Measurements from ENCODE around the gene FBF1. TPM values are rescaled to one million over a fixed set of nuclear protein-coding genes. Genes with fewer than 3 reads are reported as not detected.

FBF1 gene
- total and polyA plus RNA-seq, 9 of the 15 experiments (the other 6 are each of a cell fraction or from before 2014, with no cell fraction given) = 0.46 to 14.9 (median 7.5) TPM

GRCh38 chr17:75940727-75941441 lies at the start of gene FBF1 (continued):
- peak; percentile 75 for TF ChIP-seq MGA (IDR thresholded peaks at IDR 0.05)
- TF ChIP-seq GATAD2A (IDR thresholded peaks at IDR 0.05) = peak; percentile 76; the same call in 1 of the 2 replicates
- no peak for TF ChIP-seq SMARCA4 (IDR thresholded peaks at IDR 0.05)
- TF ChIP-seq CBX2 (IDR thresholded peaks at IDR 0.05; ENCODE audit: insufficient read depth, low read length, poor library complexity, severe bottlenecking) = no peak
- TF ChIP-seq HDGF (IDR thresholded peaks at IDR 0.05) = no peak
- TF ChIP-seq TSHZ1 (CRISPR knock-in tag; IDR thresholded peaks at IDR 0.05) = no peak
- TF ChIP-seq CREBBP (IDR thresholded peaks at IDR 0.05; ENCODE audit: low read depth, low read length) = no peak
- no peak for TF ChIP-seq KLF6 (CRISPR knock-in tag; IDR thresholded peaks at IDR 0.05; ENCODE audit: borderline replicate concordance)
- TF ChIP-seq RCOR1 (IDR thresholded peaks at IDR 0.05; ENCODE audit: borderline replicate concordance in 1 of 2, low read depth in 2 of 2, low read length in 2 of 2) = no peak
- TF ChIP-seq PPARD (CRISPR knock-in tag; IDR thresholded peaks at IDR 0.05) = no peak
- TF ChIP-seq, protein P1, sequence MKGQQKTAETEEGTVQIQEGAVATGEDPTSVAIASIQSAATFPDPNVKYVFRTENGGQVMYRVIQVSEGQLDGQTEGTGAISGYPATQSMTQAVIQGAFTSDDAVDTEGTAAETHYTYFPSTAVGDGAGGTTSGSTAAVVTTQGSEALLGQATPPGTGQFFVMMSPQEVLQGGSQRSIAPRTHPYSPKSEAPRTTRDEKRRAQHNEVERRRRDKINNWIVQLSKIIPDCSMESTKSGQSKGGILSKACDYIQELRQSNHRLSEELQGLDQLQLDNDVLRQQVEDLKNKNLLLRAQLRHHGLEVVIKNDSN (CRISPR knock-in tag; IDR thresholded peaks at IDR 0.05) = peak; percentile 43; the same call in 1 of the 2 replicates
- no peak for TF ChIP-seq DDX20 (tag; IDR thresholded peaks at IDR 0.05; ENCODE audit: low read depth)
